ENCODE data around the gene RYR1.
"Not testable (repeated sequence)": the region's sequence is repeated elsewhere in the genome, so short reads cannot be mapped to it uniquely, and the experiment has no call there.

The RYR1 gene

GRCh38 chr19:38400361-38400760 is 33.1 kb upstream of the RYR1 start:
- DNase-seq (ENCODE audit: low read depth) = no peak

DNA sequence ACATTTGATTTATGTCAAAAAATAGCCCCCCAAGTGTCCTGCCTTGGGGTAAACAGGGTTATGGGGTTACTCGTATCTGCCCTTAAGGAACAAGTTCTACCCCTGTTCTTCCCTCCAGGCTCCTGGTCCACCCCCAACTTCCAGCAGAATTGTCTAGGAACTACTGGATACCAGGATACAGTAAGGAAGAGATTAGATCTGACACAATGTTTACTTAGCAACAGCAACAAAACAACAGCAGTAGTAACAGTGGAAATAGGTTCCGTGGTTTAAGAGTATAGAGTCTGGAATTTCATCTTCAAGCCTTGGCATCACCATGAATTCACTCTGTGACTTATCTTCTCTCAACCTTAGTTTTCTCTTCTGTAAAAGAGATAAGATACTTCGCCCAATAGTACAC is 32.3 kb upstream of the RYR1 start:
- DNase-seq (ENCODE audit: low read depth) = peak; percentile 13

- DNase-seq (ENCODE audit: low read depth) = no peak
Measured at GRCh38 chr19:38402623-38402966, 30.9 kb upstream of the RYR1 start.

GRCh38 chr19:38402967-38403674 is 30.4 kb upstream of the RYR1 start, which contains the start of gene FAM98C:
Gene FAM98C, plus strand, starts transcription at chr19:38403093. Its CDS starts 61 bp downstream, at chr19:38403154.
- DNase-seq (ENCODE audit: low read depth) = peak; percentile 95

DNA sequence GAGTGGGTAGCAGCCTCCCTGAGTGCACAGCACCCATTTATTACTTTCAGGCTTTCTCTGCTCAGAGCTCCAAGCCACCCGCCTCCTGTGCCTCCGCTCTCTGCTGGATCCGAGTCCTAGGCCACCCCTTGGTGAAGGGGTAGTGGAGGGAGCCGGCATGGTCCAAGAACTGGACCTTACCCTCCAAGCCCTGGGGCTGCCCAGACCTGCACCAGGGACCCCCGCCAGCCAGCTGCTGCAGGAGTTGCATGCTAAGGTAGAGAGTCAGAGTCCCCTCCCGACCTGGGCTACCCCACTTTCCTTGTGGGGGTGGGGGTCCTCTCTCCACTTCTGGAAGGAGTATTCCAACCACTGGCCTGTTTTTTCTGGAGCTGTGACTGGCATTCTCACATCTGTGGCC is 28.6 kb upstream of the RYR1 start:
- DNase-seq (ENCODE audit: low read depth) = no peak

DNA sequence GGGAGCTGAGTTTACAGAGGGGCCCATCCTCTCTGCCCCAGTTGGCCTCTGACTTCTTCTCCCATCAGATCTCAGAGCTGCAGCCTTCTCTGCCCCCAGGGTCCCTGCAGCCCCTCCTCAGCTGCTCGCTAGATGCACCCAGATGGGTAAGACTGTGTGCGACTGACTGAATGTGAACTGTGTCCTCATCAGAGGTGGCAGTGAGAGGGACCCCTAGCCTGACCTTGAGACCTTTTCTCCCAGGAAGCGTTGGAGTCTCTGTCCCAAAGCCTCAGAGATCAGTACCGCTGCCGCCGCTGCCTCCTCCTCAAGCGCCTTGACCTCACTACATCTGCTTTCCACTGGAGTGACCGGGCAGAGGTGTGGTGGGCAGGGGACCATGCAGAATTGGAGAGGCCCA is 28.2 kb upstream of the RYR1 start:
- DNase-seq (ENCODE audit: low read depth) = no peak

- peak; percentile 30 for DNase-seq (ENCODE audit: low read depth)
Measured at GRCh38 chr19:38409631-38410133, 23.8 kb upstream of the RYR1 start.

GRCh38 chr19:38410407-38410806 is 23.1 kb upstream of the RYR1 start:
- DNase-seq (ENCODE audit: low read depth) = not testable (repeated sequence)

GRCh38 chr19:38411041-38411712 is 22.3 kb upstream of the RYR1 start:
- no peak for DNase-seq (ENCODE audit: low read depth)

- not testable (repeated sequence) for DNase-seq (ENCODE audit: low read depth)
Measured at GRCh38 chr19:38411898-38412297, 21.6 kb upstream of the RYR1 start.

GRCh38 chr19:38412491-38412890 is 21.0 kb upstream of the RYR1 start:
- DNase-seq (ENCODE audit: low read depth) = no peak

- DNase-seq (ENCODE audit: low read depth) = no peak
Measured at GRCh38 chr19:38412961-38413360, 20.5 kb upstream of the RYR1 start.

DNA sequence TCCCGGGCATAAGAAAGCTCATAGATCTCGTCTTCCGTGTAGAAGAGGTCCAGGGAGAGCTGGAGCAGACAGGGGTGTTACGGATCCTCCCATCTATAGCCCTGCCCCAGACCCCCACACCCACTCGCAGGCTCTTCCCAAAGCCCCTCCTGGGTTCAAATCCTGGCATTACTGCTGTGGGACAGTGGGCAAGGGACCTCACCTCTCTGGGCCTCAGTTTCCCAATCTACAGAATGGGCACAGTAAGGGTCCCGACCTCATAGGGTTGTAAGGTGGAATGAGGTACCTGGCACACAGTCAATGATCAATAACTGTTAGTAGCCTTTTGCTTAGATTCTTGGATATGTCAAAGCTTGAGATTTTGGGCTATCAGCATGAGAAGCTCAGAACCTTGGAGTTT is 20.1 kb upstream of the RYR1 start:
- no peak for DNase-seq (ENCODE audit: low read depth)

- DNase-seq (ENCODE audit: low read depth) = no peak
Measured at GRCh38 chr19:38417146-38417543, 16.3 kb upstream of the RYR1 start.

GRCh38 chr19:38417544-38418506 is 15.7 kb upstream of the RYR1 start:
- DNase-seq (ENCODE audit: low read depth) = no peak

DNA sequence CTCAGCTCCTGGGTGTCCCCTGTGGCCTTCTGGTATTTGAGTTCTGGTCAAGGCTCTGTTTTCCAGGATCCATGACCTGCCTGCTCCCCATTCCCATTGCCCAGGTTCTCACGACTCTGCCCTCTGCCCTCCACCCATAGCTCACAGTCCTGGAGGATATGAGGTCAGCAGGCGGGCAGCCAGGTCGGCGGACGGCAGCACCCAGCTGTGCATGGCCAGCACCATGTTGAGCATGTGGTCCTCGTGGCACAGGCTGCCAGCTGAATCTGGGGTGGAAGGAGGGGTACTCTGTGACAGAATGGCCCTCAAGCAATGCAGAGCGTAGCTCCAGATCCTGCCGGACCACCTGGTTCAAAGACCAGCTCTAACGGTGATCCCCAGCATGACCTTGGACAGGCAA is 12.6 kb upstream of the RYR1 start:
- no peak for DNase-seq (ENCODE audit: low read depth)

DNA sequence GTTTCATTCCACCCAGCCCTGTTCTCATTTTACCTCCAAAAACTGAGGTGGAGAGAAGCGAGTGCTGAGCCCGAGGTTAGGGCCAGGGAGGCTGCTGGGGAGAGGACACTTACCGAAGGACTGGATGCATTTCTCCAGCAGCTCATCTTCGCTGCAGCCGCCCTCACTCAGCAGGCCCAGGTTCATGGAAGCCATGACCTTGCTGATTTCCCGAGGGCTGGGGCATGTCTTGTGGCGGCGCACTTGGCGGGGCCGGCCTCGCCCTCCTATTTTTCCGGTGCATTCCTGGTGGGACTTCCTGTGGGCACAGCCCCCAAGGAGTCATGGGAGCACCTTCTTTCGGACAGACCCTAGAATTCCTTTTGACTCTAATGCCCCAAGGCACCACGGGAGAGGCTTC is 11.6 kb upstream of the RYR1 start:
- no peak for DNase-seq (ENCODE audit: low read depth)

DNA sequence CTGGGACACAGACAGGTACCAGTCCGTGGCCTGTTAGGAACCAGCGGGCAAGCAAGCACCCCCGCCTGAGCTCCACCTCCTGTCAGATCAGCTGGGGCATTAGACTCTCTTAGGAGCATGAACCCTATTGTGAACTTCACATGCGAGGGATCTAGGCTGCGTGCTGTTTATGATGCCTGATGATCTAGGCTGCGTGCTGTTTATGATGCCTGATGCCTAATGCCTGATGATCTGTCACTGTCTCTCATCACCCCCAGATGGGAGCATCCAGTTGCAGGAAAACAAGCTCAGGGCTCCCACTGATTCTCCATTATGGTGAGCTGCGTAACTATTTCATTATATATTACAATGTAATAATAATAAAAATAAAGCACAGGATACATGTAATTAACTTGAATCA is 11.1 kb upstream of the RYR1 start:
- no peak for DNase-seq (ENCODE audit: low read depth)

DNA sequence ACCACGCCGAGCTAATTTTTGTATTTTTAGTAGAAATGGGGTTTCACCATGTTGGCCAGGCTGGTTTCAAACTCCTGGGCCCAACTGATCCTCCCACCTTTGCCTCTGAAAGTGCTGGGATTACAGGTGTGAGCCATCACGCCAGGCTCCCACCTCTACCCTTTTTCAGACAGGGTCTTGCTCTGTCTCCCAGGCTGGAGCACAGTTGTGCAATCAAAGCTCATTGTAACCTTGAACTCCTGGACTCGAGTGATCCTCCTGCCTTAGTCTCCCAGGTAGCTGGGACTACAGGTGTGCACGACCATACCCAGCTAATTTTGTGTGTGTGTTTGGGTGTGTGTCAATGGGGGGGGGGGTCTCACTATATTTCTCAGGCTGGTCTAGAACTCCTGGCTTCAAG is 9.2 kb upstream of the RYR1 start:
- DNase-seq (ENCODE audit: low read depth) = no peak

DNA sequence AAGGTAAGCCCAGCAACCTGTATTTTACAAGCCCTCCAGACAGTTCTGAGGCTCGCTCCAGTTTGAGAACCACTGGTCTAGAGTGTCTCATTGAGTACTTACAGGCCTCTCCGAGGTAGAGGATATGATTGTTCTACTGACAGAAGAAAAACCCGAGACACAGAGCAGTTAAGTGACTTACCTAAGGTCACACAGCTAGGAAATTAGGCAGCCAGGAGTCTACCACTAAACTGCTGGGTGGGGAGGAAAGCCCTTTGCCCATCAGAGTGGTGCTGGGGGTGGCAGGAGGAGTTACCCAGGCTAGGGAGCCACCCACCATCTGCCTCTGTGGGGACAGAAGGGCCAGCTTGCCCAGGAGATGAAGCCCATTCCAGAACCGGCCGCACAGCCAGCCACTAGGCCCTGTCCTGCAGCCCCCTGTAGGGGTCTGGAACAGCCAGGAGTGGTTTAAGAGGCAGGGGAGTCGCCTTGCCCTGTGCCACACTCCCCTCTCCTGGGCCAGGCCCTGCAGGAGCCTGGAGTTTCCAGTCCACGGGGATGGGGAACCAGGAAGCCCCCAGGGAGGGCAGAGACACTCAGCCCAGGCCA is 8.2 kb upstream of the RYR1 start:
- no peak for DNase-seq (ENCODE audit: low read depth)

- no peak for DNase-seq (ENCODE audit: low read depth)
Measured at GRCh38 chr19:38425810-38426466, 7.6 kb upstream of the RYR1 start, which contains the start of gene RASGRP4. Gene RASGRP4, minus strand, starts transcription at chr19:38426219. Its CDS starts 128 bp downstream, at chr19:38426091.

Data from fibroblast of gingiva (primary cell).